Esophagus muscularis mucosa (tissue), 4 donors: ENCODE measurements around the gene NUP54.

Experiments used
- CTCF ChIP-seq, 3 experiments: fragments of 200-600 bp in 2 of 3; fragments of 450-650 bp in 1 of 3; sonication (generic) in 2 of 3; IDR thresholded peaks; one replicate each; pipeline ENCODE4 v1.5.1; 2017 to 2019; ENCODE audit warnings: antibody characterized with exemption in 3 of 3, mild to moderate bottlenecking in 2 of 3, moderate library complexity in 1 of 3
- EP300 ChIP-seq: sonication (generic); formaldehyde crosslinking; IDR thresholded peaks from one replicate; pipeline ENCODE4 v1.6.1; 2017; ENCODE audit warnings: antibody characterized with exemption
- POLR2A ChIP-seq: fragments of 450-650 bp; IDR thresholded peaks from one replicate; pipeline ENCODE4 v1.6.1; 2017; ENCODE audit warnings: antibody characterized with exemption, moderate library complexity, mild to moderate bottlenecking, low read depth
- POLR2AphosphoS5 ChIP-seq, 2 donors: sonication (generic); formaldehyde crosslinking; IDR thresholded peaks; one replicate each; pipeline ENCODE4 v1.6.1; 2017; ENCODE audit warnings: antibody characterized with exemption in 2 of 2

GRCh38 chr4:76144546-76144945 lies 3.7 kb downstream of the NUP54 start:
- TF ChIP-seq EP300 (no peak), POLR2A (no peak), CTCF (IDR thresholded peaks at IDR 0.05) (no peak), POLR2AphosphoS5 (IDR thresholded peaks at IDR 0.05) (no peak)
